Spleen (tissue), 11 donors: ENCODE measurements around the gene SOX9. TPM values are rescaled to one million over a fixed set of nuclear protein-coding genes. Genes with fewer than 3 reads are reported as not detected.

Source experiments
- DNase-seq: peaks from one replicate; pipeline ENCODE4 v3.0.0-alpha.2; 2020
- H3K27ac ChIP-seq, 8 donors: fragments of 200-600 bp; sonication (generic) in 7 of 8; 1 replicate in 4 of 8; 2 replicates in 4 of 8; pipeline versions ENCODE4 v1.5.0 to v1.8.0; 2016 to 2021; ENCODE audit warnings: inconsistent platforms in 4 of 8, mild to moderate bottlenecking in 4 of 8, moderate library complexity in 1 of 8
- H3K27me3 ChIP-seq, 7 donors: fragments of 200-600 bp; sonication (generic) in 6 of 7; replicated peaks in 1 of 7; 1 replicate in 4 of 7; 2 replicates in 3 of 7; pipeline versions ENCODE4 v1.5.0 to v1.8.0; 2016 to 2021; ENCODE audit warnings: inconsistent platforms in 3 of 7, mild to moderate bottlenecking in 1 of 7
- H3K36me3 ChIP-seq, 6 donors: fragments of 200-600 bp; sonication (generic) in 5 of 6; 1 replicate in 4 of 6; 2 replicates in 2 of 6; pipeline versions ENCODE4 v1.5.0 to v1.8.0; 2016 to 2021; ENCODE audit warnings: inconsistent platforms in 2 of 6
- H3K4me1 ChIP-seq, 6 donors: fragments of 200-600 bp; sonication (generic) in 5 of 6; 1 replicate in 3 of 6; 2 replicates in 3 of 6; pipeline versions ENCODE4 v1.5.0 to v1.8.0; 2016 to 2021; ENCODE audit warnings: inconsistent platforms in 3 of 6
- H3K4me3 ChIP-seq, 8 donors: fragments of 200-600 bp; sonication (generic) in 7 of 8; 1 replicate in 4 of 8; 2 replicates in 4 of 8; pipeline versions ENCODE4 v1.5.0 to v1.8.0; 2016 to 2021; ENCODE audit warnings: inconsistent platforms in 4 of 8, mild to moderate bottlenecking in 4 of 8, moderate library complexity in 2 of 8
- H3K9me3 ChIP-seq, 8 donors: fragments of 200-600 bp; sonication (generic) in 7 of 8; 1 replicate in 4 of 8; 2 replicates in 4 of 8; pipeline versions ENCODE4 v1.5.0 to v1.8.0; 2016 to 2021; ENCODE audit warnings: inconsistent platforms in 4 of 8
- CTCF ChIP-seq, 11 experiments: fragments of 200-600 bp in 7 of 11; fragments of 450-650 bp in 4 of 11; sonication (generic) in 4 of 11; IDR thresholded peaks in 8 of 11; conservative IDR thresholded peaks in 3 of 11; 1 replicate in 7 of 11; 2 replicates in 4 of 11; pipeline versions ENCODE4 v1.4.0 to v1.8.0; 2016 to 2021; ENCODE audit warnings: antibody characterized with exemption in 11 of 11, inconsistent platforms in 4 of 11, mild to moderate bottlenecking in 1 of 11
- POLR2A ChIP-seq, 3 donors: fragments of 450-650 bp; IDR thresholded peaks; one replicate each; pipeline ENCODE4 v1.5.1; 2017; ENCODE audit warnings: antibody characterized with exemption in 3 of 3, mild to moderate bottlenecking in 1 of 3
- POLR2AphosphoS5 ChIP-seq, 3 donors: sonication (generic); formaldehyde crosslinking; IDR thresholded peaks; one replicate each; pipeline ENCODE4 v1.5.1; 2017; ENCODE audit warnings: antibody characterized with exemption in 3 of 3
- WGBS, 5 donors: extraction: QIAGEN DNeasy Blood & Tissue Kit in 3 of 5; methylation state at CpG; one replicate each; pipeline versions ENCODE4 v1.1.5 to v1.1.7; 2013 to 2018; 5-methylcytosine and 5-hydroxymethylcytosine counted together
- intact Hi-C: fragments of 100-400 bp; cut with DNase I; formaldehyde crosslinking; loops from one replicate; pipeline ENCODE4 v1.15.0; 2023; ENCODE audit warnings: low total_unique reads
- polyA plus RNA-seq, 3 donors: library from polyadenylated mRNA; stranded (reverse); fragments of 200-250 nt; gene quantifications; one replicate each; pipeline ENCODE4 v1.2.1, GENCODE V29; 2013
- total RNA-seq, 7 donors: library from RNA; depleted of rRNA in 3 of 7; stranded (reverse); fragments of >200 nt in 3 of 7; fragmentation: NEBNext Ultra II Directional in 4 of 7; extraction: Animal tissue kit (Norgen Biotek cat#: 25700) in 4 of 7; gene quantifications; one replicate each; pipeline versions ENCODE4 v1.1.0 to v1.2.1, GENCODE V29; 2016 to 2021
- donor health status: healthy with polysubstance abuse.
- donor health status: DM: no; HTN: no; CAD: no; lungs with moderate emphysema.
- donor health status: DM: no; HTN: no; CAD: no.
- donor health status: Bipolar disorder and iron deficiency.
- donor health status: healthy.
- donor health status: DM: no; HTN: no; CAD: no.
- donor health status: DM: yes; HTN: yes; CAD: no.

Gene SOX9
- total and polyA plus RNA-seq, 10 donors = 0.09 to 1.0 (median 0.38) TPM; not detected in 2

- intact Hi-C loops = no loop called here
- H3K4me1 ChIP-seq = no peaks in the 10 kb centered on the region
- H3K36me3 ChIP-seq = no peaks in the 10 kb centered on the region
- WGBS, 5 donors = 49 to 66% (median 52%) methylated on average over 7 of the region's 7 CpGs
- H3K27ac ChIP-seq = no peak overlapping the region
- peaks cover 0 to 4% (median 0%) of the 10 kb centered on the region in 8 donors for H3K9me3 ChIP-seq
- H3K4me3 ChIP-seq = no peak overlapping the region
- peaks cover 0 to 21% (median 0%) of the 10 kb centered on the region in 7 donors for H3K27me3 ChIP-seq
- DNase-seq = no peak
- TF ChIP-seq POLR2A (IDR thresholded peaks at IDR 0.05) (no peak), POLR2AphosphoS5 (IDR thresholded peaks at IDR 0.05) (no peak)
These were observed 14.0 kb downstream of the SOX9 start for GRCh38 chr17:72134608-72135394.

GRCh38 chr17:72135546-72136325, 14.9 kb downstream of the SOX9 start:
- Histone ChIP-seq H3K4me3 (no peak overlapping the region), H3K4me1 (no peaks in the 10 kb centered on the region), H3K27ac (no peak overlapping the region), H3K27me3 (peaks cover 0 to 21% (median 0%) of the 10 kb centered on the region in 7 donors), H3K9me3 (peaks cover 0 to 4% (median 0%) of the 10 kb centered on the region in 8 donors), H3K36me3 (no peaks in the 10 kb centered on the region)
- no peak for TF ChIP-seq POLR2A (IDR thresholded peaks at IDR 0.05)
- no peak for TF ChIP-seq POLR2AphosphoS5 (IDR thresholded peaks at IDR 0.05)
- no peak for TF ChIP-seq CTCF (IDR thresholded peaks at IDR 0.05 in 8 of 11, conservative IDR thresholded peaks at IDR 0.05 in 3 of 11)
- 79 to 95% (median 84%) methylated on average over 5 of the region's 5 CpGs for WGBS, 5 donors
- no peak for DNase-seq
- intact Hi-C loops = no loop called here

GRCh38 chr17:72136692-72137091, 15.9 kb downstream of the SOX9 start:
- H3K4me3 ChIP-seq = no peak overlapping the region
- peaks cover 0 to 16% (median 0%) of the 10 kb centered on the region in 7 donors for H3K27me3 ChIP-seq
- no peaks in the 10 kb centered on the region for H3K9me3 ChIP-seq
- no peak for DNase-seq
- no peaks in the 10 kb centered on the region for H3K36me3 ChIP-seq
- intact Hi-C loops = no loop called here
- 74 to 87% (median 84%) methylated on average over 5 of the region's 5 CpGs for WGBS, 5 donors
- no peaks in the 10 kb centered on the region for H3K4me1 ChIP-seq
- TF ChIP-seq CTCF (IDR thresholded peaks at IDR 0.05 in 8 of 11, conservative IDR thresholded peaks at IDR 0.05 in 3 of 11) (no peak), POLR2A (IDR thresholded peaks at IDR 0.05) (no peak), POLR2AphosphoS5 (IDR thresholded peaks at IDR 0.05) (no peak)
- no peak overlapping the region for H3K27ac ChIP-seq

GRCh38 chr17:72137161-72137560, 16.3 kb downstream of the SOX9 start:
- no peak overlapping the region for H3K27ac ChIP-seq
- intact Hi-C loops = no loop called here
- DNase-seq = no peak

More at GRCh38 chr17:72137161-72137560, 16.3 kb downstream of the SOX9 start:
- 80 to 84% (median 81%) methylated on average over 9 of the region's 9 CpGs for WGBS, 5 donors
- H3K4me1 ChIP-seq = no peaks in the 10 kb centered on the region
- no peak overlapping the region for H3K4me3 ChIP-seq
- no peaks in the 10 kb centered on the region for H3K9me3 ChIP-seq
- TF ChIP-seq CTCF (IDR thresholded peaks at IDR 0.05 in 8 of 11, conservative IDR thresholded peaks at IDR 0.05 in 3 of 11) (no peak), POLR2A (IDR thresholded peaks at IDR 0.05) (no peak), POLR2AphosphoS5 (IDR thresholded peaks at IDR 0.05) (no peak)
- H3K36me3 ChIP-seq = no peaks in the 10 kb centered on the region
- peaks cover 0 to 16% (median 0%) of the 10 kb centered on the region in 7 donors for H3K27me3 ChIP-seq
